Thymus (tissue), 11 donors: ENCODE measurements around the gene KIT. TPM values are rescaled to one million over a fixed set of nuclear protein-coding genes. Genes with fewer than 3 reads are reported as not detected.

Experiments
- DNase-seq, 9 donors: peaks; one replicate each; pipeline ENCODE4 v3.0.0-alpha.2; 2013; ENCODE audit warnings: low spot score in 9 of 9, low read depth in 6 of 9, missing footprints in 1 of 9
- H3K27ac ChIP-seq, 2 donors: one replicate each; pipeline ENCODE4 v1.5.1; 2013; ENCODE audit warnings: control low read depth in 1 of 2, low read depth in 1 of 2, low read length in 1 of 2, mild to moderate bottlenecking in 1 of 2, moderate library complexity in 1 of 2
- H3K27me3 ChIP-seq, 2 donors: one replicate each; pipeline ENCODE4 v1.5.1; 2013; ENCODE audit warnings: low read length in 1 of 2; ENCODE audit not compliant: control insufficient read depth in 2 of 2, insufficient read depth in 1 of 2
- H3K36me3 ChIP-seq, 2 donors: one replicate each; pipeline ENCODE4 v1.5.1; 2013; ENCODE audit warnings: low read length in 1 of 2, mild to moderate bottlenecking in 1 of 2, moderate library complexity in 1 of 2; ENCODE audit not compliant: control insufficient read depth in 2 of 2, insufficient read depth in 2 of 2
- H3K4me1 ChIP-seq, 2 donors: one replicate each; pipeline ENCODE4 v1.5.1; 2013; ENCODE audit warnings: low read length in 2 of 2; ENCODE audit not compliant: control insufficient read depth in 2 of 2, insufficient read depth in 2 of 2
- H3K4me3 ChIP-seq, 2 donors: one replicate each; pipeline ENCODE4 v1.5.1; 2013; ENCODE audit warnings: low read length in 2 of 2, control low read depth in 1 of 2, mild to moderate bottlenecking in 1 of 2
- H3K9me3 ChIP-seq, 2 donors: one replicate each; pipeline ENCODE4 v1.5.1; 2013; ENCODE audit warnings: low read length in 1 of 2, mild to moderate bottlenecking in 1 of 2; ENCODE audit not compliant: control insufficient read depth in 2 of 2, insufficient read depth in 1 of 2
- whole genome bisulfite sequencing: extraction: QIAGEN DNeasy Blood & Tissue Kit; methylation state at CpG from one replicate; pipeline ENCODE4 v1.1.7; 2013; 5-methylcytosine and 5-hydroxymethylcytosine counted together
- polyA plus RNA-seq: library from polyadenylated mRNA; stranded (reverse); fragments of 200-250 nt; gene quantifications from one replicate; pipeline ENCODE4 v1.2.3, GENCODE V29; 2013
- total RNA-seq: library from RNA; stranded (reverse); fragments of 120-200 nt; gene quantifications from one replicate; pipeline ENCODE4 v1.2.4, GENCODE V29; 2013
- donor health status: healthy.

KIT gene
- total and polyA plus RNA-seq, 2 donors: 2.3 to 3.4 TPM

GRCh38 chr4:54708339-54709279 lies 50.9 kb downstream of the KIT start:
- H3K9me3 ChIP-seq: no peaks in the 10 kb centered on the region
- WGBS: 89% methylated on average over 20 of the region's 20 CpGs
- H3K27ac ChIP-seq: peak overlapping the region in 1 of 2 donors; percentile 69
- H3K36me3 ChIP-seq: no peaks in the 10 kb centered on the region
- H3K4me1 ChIP-seq: peaks cover 14 to 32% of the 10 kb centered on the region in 2 donors
- peak in 1 of 9 donors; percentile 18 for DNase-seq
- H3K27me3 ChIP-seq: no peaks in the 10 kb centered on the region
- no peak overlapping the region for H3K4me3 ChIP-seq

GRCh38 chr4:54709400-54709799 lies 51.6 kb downstream of the KIT start:
- 38% methylated on average over 8 of the region's 8 CpGs for WGBS
- Histone ChIP-seq H3K9me3 (no peaks in the 10 kb centered on the region), H3K36me3 (no peaks in the 10 kb centered on the region), H3K4me1 (peaks cover 14 to 32% of the 10 kb centered on the region in 2 donors), H3K4me3 (no peak overlapping the region), H3K27ac (peak overlapping the region; percentile 43 to 69), H3K27me3 (no peaks in the 10 kb centered on the region)
- DNase-seq: peak; percentile 30 to 83 (median 64)

GRCh38 chr4:54712206-54712605 lies 54.4 kb downstream of the KIT start:
- DNase-seq: no peak
- Histone ChIP-seq H3K4me3 (no peak overlapping the region), H3K9me3 (no peaks in the 10 kb centered on the region), H3K27me3 (no peaks in the 10 kb centered on the region), H3K36me3 (no peaks in the 10 kb centered on the region), H3K4me1 (peaks cover 14 to 31% of the 10 kb centered on the region in 2 donors), H3K27ac (no peak overlapping the region)
- 91% methylated on average over 2 of the region's 2 CpGs for WGBS

GRCh38 chr4:54714631-54715030 lies 56.9 kb downstream of the KIT start:
- no peak for DNase-seq
- 83% methylated on average over 8 of the region's 8 CpGs for WGBS
- Histone ChIP-seq H3K27me3 (no peaks in the 10 kb centered on the region), H3K27ac (no peak overlapping the region), H3K36me3 (no peaks in the 10 kb centered on the region), H3K9me3 (no peaks in the 10 kb centered on the region), H3K4me3 (no peak overlapping the region), H3K4me1 (peaks cover 12 to 14% of the 10 kb centered on the region in 2 donors)

GRCh38 chr4:54716478-54717065 lies 58.8 kb downstream of the KIT start:
- H3K27me3 ChIP-seq: no peaks in the 10 kb centered on the region
- no peaks in the 10 kb centered on the region for H3K9me3 ChIP-seq
- no peak overlapping the region for H3K4me3 ChIP-seq
- no peak for DNase-seq
- H3K27ac ChIP-seq: no peak overlapping the region
- H3K36me3 ChIP-seq: no peaks in the 10 kb centered on the region
- no peaks in the 10 kb centered on the region for H3K4me1 ChIP-seq
- 97% methylated on average over 5 of the region's 5 CpGs for WGBS

GRCh38 chr4:54717694-54718093 lies 59.9 kb downstream of the KIT start:
- 96% methylated on average over 3 of the region's 3 CpGs for WGBS
- no peak overlapping the region for H3K4me3 ChIP-seq
- no peak overlapping the region for H3K27ac ChIP-seq
- no peak for DNase-seq
- no peaks in the 10 kb centered on the region for H3K4me1 ChIP-seq
- no peaks in the 10 kb centered on the region for H3K36me3 ChIP-seq
- no peaks in the 10 kb centered on the region for H3K9me3 ChIP-seq
- H3K27me3 ChIP-seq: no peaks in the 10 kb centered on the region

- 81% methylated on average over 3 of the region's 3 CpGs for WGBS
- Histone ChIP-seq H3K9me3 (no peaks in the 10 kb centered on the region), H3K36me3 (no peaks in the 10 kb centered on the region), H3K4me1 (no peaks in the 10 kb centered on the region), H3K4me3 (no peak overlapping the region), H3K27me3 (no peaks in the 10 kb centered on the region), H3K27ac (no peak overlapping the region)
- DNase-seq: no peak
Measured at GRCh38 chr4:54719378-54719777, 61.6 kb downstream of the KIT start.

- no peak overlapping the region for H3K4me3 ChIP-seq
- H3K4me1 ChIP-seq: no peaks in the 10 kb centered on the region
- H3K36me3 ChIP-seq: no peaks in the 10 kb centered on the region
- no peak for DNase-seq
- no peak overlapping the region for H3K27ac ChIP-seq
- WGBS: 94% methylated on average over 3 of the region's 3 CpGs
- no peaks in the 10 kb centered on the region for H3K27me3 ChIP-seq
- no peaks in the 10 kb centered on the region for H3K9me3 ChIP-seq
Measured at GRCh38 chr4:54723220-54723619, 65.5 kb downstream of the KIT start.

GRCh38 chr4:54723820-54724219 lies 66.1 kb downstream of the KIT start:
- H3K27me3 ChIP-seq: no peaks in the 10 kb centered on the region
- H3K36me3 ChIP-seq: no peaks in the 10 kb centered on the region
- H3K4me3 ChIP-seq: no peak overlapping the region
- H3K4me1 ChIP-seq: no peaks in the 10 kb centered on the region
- WGBS: 100% methylated on average over 3 of the region's 3 CpGs
- no peaks in the 10 kb centered on the region for H3K9me3 ChIP-seq
- H3K27ac ChIP-seq: no peak overlapping the region
- DNase-seq: no peak
